PC-3 (cell line): ENCODE measurements around the gene SERPINB12. TPM values are rescaled to one million over a fixed set of nuclear protein-coding genes. Genes with fewer than 3 reads are reported as not detected.

Experiments used
- ATAC-seq: fragments of 200-7000 bp; cut with Tn5 transposase; 2 replicates; pipeline ENCODE4 v1.9.1; 2020; ENCODE audit warnings: mild to moderate bottlenecking, moderate library complexity
- BruUV-seq: library from RNA; stranded (reverse); fragments of 400-500 nt; replicated peaks from 2 replicates; lab custom pipeline; 2021; lab: Mats Ljungman, UMichigan
- CTCF ChIA-PET: fragments of 300-600 bp; sonication (Branson Sonifier 250); formaldehyde crosslinking; loops from one replicate; lab custom pipeline; 2022; ENCODE audit warnings: antibody characterized with exemption; lab: Charles Lee
- POLR2A ChIA-PET: fragments of 300-600 bp; sonication (Branson Sonifier 250); formaldehyde crosslinking; loops from one replicate; lab custom pipeline; 2022; ENCODE audit warnings: antibody characterized with exemption; ENCODE audit not compliant: unreplicated experiment; lab: Charles Lee
- DNase-seq: peaks from one replicate; pipeline ENCODE4 v3.0.0-alpha.2; 2015
- H2AFZ ChIP-seq: fragments of 300-600 bp; sonication (generic); 2 replicates; pipeline ENCODE4 v1.6.0; 2016; ENCODE audit warnings: antibody characterized with exemption, low read length
- H3F3A ChIP-seq: fragments of 300-600 bp; sonication (generic); one replicate; pipeline ENCODE4 v1.6.0; 2017; ENCODE audit warnings: antibody characterized with exemption, low read length, control low read depth, mild to moderate bottlenecking; ENCODE audit not compliant: unreplicated experiment
- H3K27ac ChIP-seq: fragments of 300-600 bp; sonication (generic); 2 replicates; pipeline ENCODE4 v1.5.1; 2016; ENCODE audit warnings: mild to moderate bottlenecking, low read length
- H3K27me3 ChIP-seq: fragments of 300-600 bp; sonication (generic); 2 replicates; pipeline ENCODE4 v1.6.1; 2016; ENCODE audit warnings: low read length, mixed read lengths
- H3K36me3 ChIP-seq: fragments of 300-600 bp; sonication (generic); 2 replicates; pipeline ENCODE4 v1.6.1; 2016; ENCODE audit warnings: low read depth, mixed run types, low read length, mixed read lengths
- H3K4me1 ChIP-seq: fragments of 300-600 bp; sonication (generic); 2 replicates; pipeline ENCODE4 v1.5.1; 2016; ENCODE audit warnings: low read length; ENCODE audit not compliant: insufficient read depth
- H3K4me2 ChIP-seq: fragments of 300-600 bp; sonication (generic); 2 replicates; pipeline ENCODE4 v1.6.0; 2016; ENCODE audit warnings: low read length
- H3K4me3 ChIP-seq: fragments of 300-600 bp; sonication (generic); 2 replicates; pipeline ENCODE4 v1.5.1; 2016; ENCODE audit warnings: mild to moderate bottlenecking, low read length, mixed read lengths
- H3K79me2 ChIP-seq: fragments of 300-600 bp; sonication (generic); 2 replicates; pipeline ENCODE4 v1.6.1; 2017; ENCODE audit warnings: low read length, mixed read lengths
- H3K9ac ChIP-seq: fragments of 300-600 bp; sonication (generic); 2 replicates; pipeline ENCODE4 v1.6.0; 2016; ENCODE audit warnings: mild to moderate bottlenecking, low read length
- H3K9me2 ChIP-seq: fragments of 300-600 bp; sonication (generic); replicated peaks from 2 replicates; pipeline ENCODE4 v1.6.1; 2016; ENCODE audit warnings: mixed run types, low read length, mixed read lengths
- H3K9me3 ChIP-seq: fragments of 300-600 bp; sonication (generic); 2 replicates; pipeline ENCODE4 v1.6.1; 2016; ENCODE audit warnings: low read length, mixed read lengths
- H4K20me1 ChIP-seq: fragments of 300-600 bp; sonication (generic); 2 replicates; pipeline ENCODE4 v1.6.1; 2016; ENCODE audit warnings: low read length, mixed read lengths
- CTCF ChIP-seq: fragments of 300-600 bp; sonication (generic); conservative IDR thresholded peaks from 2 replicates; pipeline ENCODE4 v1.5.1; 2017; ENCODE audit warnings: antibody characterized with exemption, low read depth, mild to moderate bottlenecking, low read length
- EZH2 ChIP-seq: fragments of 300-600 bp; sonication (generic); IDR thresholded peaks from one replicate; pipeline ENCODE4 v1.6.1; 2017; ENCODE audit warnings: antibody characterized with exemption, mild to moderate bottlenecking, low read length; ENCODE audit not compliant: unreplicated experiment
- EZH2phosphoT487 ChIP-seq: fragments of 300-600 bp; sonication (generic); IDR thresholded peaks from 2 replicates; pipeline ENCODE4 v1.6.1; 2018; ENCODE audit warnings: mild to moderate bottlenecking, antibody characterized with exemption, low read length, borderline replicate concordance
- intact Hi-C: fragments of 100-400 bp; cut with micrococcal nuclease; formaldehyde crosslinking; loops from 2 replicates; pipeline ENCODE4 v1.9.0; 2023
- total RNA-seq: library from RNA; depleted of rRNA; stranded (reverse); fragments of >200 nt; gene quantifications from 2 replicates; pipeline ENCODE4 v1.2.3, GENCODE V29; 2014

The SERPINB12 gene
- total RNA-seq, 1 experiment from 2014 or later, result not detected

- Histone ChIP-seq H3K9me3 (no peaks in the 10 kb centered on the region), H3K9me2 (0 out of 2 replicates have a peak, but pooled peaks cover 5% of the 10 kb centered on the region), H3K36me3 (no peaks in the 10 kb centered on the region), H3F3A (no peaks in the 10 kb centered on the region), H3K4me3 (no peak overlapping the region), H3K27ac (no peak overlapping the region), H3K9ac (no peak overlapping the region), H3K27me3 (no peaks in the 10 kb centered on the region), H3K79me2 (no peaks in the 10 kb centered on the region), H3K4me1 (peaks cover 12% of the 10 kb centered on the region; the same call in 1 of the 2 replicates), H4K20me1 (no peaks in the 10 kb centered on the region), H2AFZ (no peak overlapping the region), H3K4me2 (no peak overlapping the region)
- ChIA-PET POLR2A (no interaction called here), CTCF (no interaction called here)
- intact Hi-C loops, result no loop called here
- DNase-seq (no peak), ATAC-seq (no peak)
- BruUV-seq, result no TSS peak
- no peak for TF ChIP-seq EZH2
- no peak for TF ChIP-seq EZH2phosphoT487
- no peak for TF ChIP-seq CTCF
Measured at GRCh38 chr18:63551769-63552168, 9.6 kb downstream of the SERPINB12 start.

GRCh38 chr18:63552581-63552980, 10.4 kb downstream of the SERPINB12 start:
- H2AFZ ChIP-seq, result no peak overlapping the region
- ChIA-PET POLR2A (interaction anchor here (0.6 kb wide), 1 partner anchor 80 kb away, joined by 5 read pairs; no protein-coding TSS in a partner anchor), CTCF (no interaction called here)
- TF ChIP-seq EZH2 (no peak), EZH2phosphoT487 (no peak)
- DNase-seq (no peak), ATAC-seq (no peak)
- H3K9me3 ChIP-seq, result no peaks in the 10 kb centered on the region
- no peak overlapping the region for H3K27ac ChIP-seq
- H3F3A ChIP-seq, result no peaks in the 10 kb centered on the region
- H4K20me1 ChIP-seq, result no peaks in the 10 kb centered on the region
- H3K36me3 ChIP-seq, result no peaks in the 10 kb centered on the region
- H3K4me1 ChIP-seq, result peaks cover 12% of the 10 kb centered on the region; the same call in 1 of the 2 replicates
- no TSS peak for BruUV-seq
- H3K79me2 ChIP-seq, result no peaks in the 10 kb centered on the region
- no peak overlapping the region for H3K4me3 ChIP-seq
- H3K9ac ChIP-seq, result no peak overlapping the region
- no peak overlapping the region for H3K4me2 ChIP-seq
- intact Hi-C loops, result no loop called here
- H3K9me2 ChIP-seq, result 0 out of 2 replicates have a peak, but pooled peaks cover 5% of the 10 kb centered on the region
- no peaks in the 10 kb centered on the region for H3K27me3 ChIP-seq

- ChIA-PET CTCF (no interaction called here), POLR2A (no interaction called here)
- Histone ChIP-seq H3K27me3 (no peaks in the 10 kb centered on the region), H3K4me3 (no peak overlapping the region), H3K9me2 (0 out of 2 replicates have a peak, but pooled peaks cover 5% of the 10 kb centered on the region), H3K27ac (no peak overlapping the region), H3K79me2 (no peaks in the 10 kb centered on the region), H3K4me2 (no peak overlapping the region), H4K20me1 (no peaks in the 10 kb centered on the region), H3F3A (no peaks in the 10 kb centered on the region), H3K4me1 (peaks cover 12% of the 10 kb centered on the region; the same call in 1 of the 2 replicates), H3K36me3 (no peaks in the 10 kb centered on the region), H3K9me3 (no peaks in the 10 kb centered on the region), H3K9ac (no peak overlapping the region), H2AFZ (no peak overlapping the region)
- intact Hi-C loops, result no loop called here
- TF ChIP-seq EZH2, result no peak
- no peak for TF ChIP-seq EZH2phosphoT487
- ATAC-seq, result peak; percentile 56
- peak; percentile 41 for DNase-seq
- BruUV-seq, result no TSS peak
Measured at GRCh38 chr18:63553081-63553480, 10.9 kb downstream of the SERPINB12 start.
